Mesothelial cell of epicardium (in vitro differentiated cells): ENCODE measurements around the gene ROS1. TPM values are rescaled to one million over a fixed set of nuclear protein-coding genes. Genes with fewer than 3 reads are reported as not detected.

Experiments
- DNase-seq, 2 experiments: peaks; one replicate each; pipeline ENCODE4 v3.0.0; 2021; ENCODE audit warnings: low spot score in 2 of 2; ENCODE audit not compliant: unreplicated experiment in 2 of 2
- H3K27ac Mint-ChIP-seq: 2 replicates; pipeline ENCODE4 v1.8.0; 2021; ENCODE audit warnings: mixed read lengths
- H3K27me3 Mint-ChIP-seq: 2 replicates; pipeline ENCODE4 v1.8.0; 2021; ENCODE audit warnings: low read depth, mixed read lengths
- H3K36me3 Mint-ChIP-seq: 2 replicates; pipeline ENCODE4 v1.8.0; 2021; ENCODE audit warnings: mixed read lengths
- H3K4me1 Mint-ChIP-seq: 2 replicates; pipeline ENCODE4 v1.8.0; 2021; ENCODE audit warnings: mixed read lengths
- H3K4me3 Mint-ChIP-seq: 2 replicates; pipeline ENCODE4 v1.8.0; 2021; ENCODE audit warnings: mild to moderate bottlenecking, moderate library complexity, mixed read lengths
- H3K9me3 Mint-ChIP-seq: 2 replicates; pipeline ENCODE4 v1.8.0; 2021; ENCODE audit warnings: mixed read lengths
- CTCF ChIP-seq: fragments of 200-600 bp; sonication (generic); IDR thresholded peaks from one replicate; pipeline ENCODE4 v1.5.0; 2021; ENCODE audit warnings: antibody characterized with exemption; ENCODE audit not compliant: unreplicated experiment
- total RNA-seq: library from RNA; stranded (reverse); gene quantifications from 3 replicates; pipeline ENCODE4 v1.2.1, GENCODE V29; 2021

ROS1 gene
- total RNA-seq, 1 donor from 2014 or later: not detected

GRCh38 chr6:117307655-117308054 lies 118.1 kb downstream of the ROS1 start:
- DNase-seq: no peak
- H3K4me3 Mint-ChIP-seq: no peak overlapping the region
- H3K36me3 Mint-ChIP-seq: no peaks in the 10 kb centered on the region
- peaks cover 11% of the 10 kb centered on the region for H3K4me1 Mint-ChIP-seq
- peaks cover 5% of the 10 kb centered on the region for H3K27me3 Mint-ChIP-seq
- no peak overlapping the region for H3K27ac Mint-ChIP-seq
- no peaks in the 10 kb centered on the region for H3K9me3 Mint-ChIP-seq
- no peak for TF ChIP-seq CTCF

GRCh38 chr6:117306227-117306790 lies 119.4 kb downstream of the ROS1 start:
- no peak for DNase-seq
- Mint-ChIP-seq H3K36me3 (no peaks in the 10 kb centered on the region), H3K27ac (peak overlapping the region; percentile 61), H3K27me3 (peaks cover 13% of the 10 kb centered on the region), H3K4me1 (peaks cover 11% of the 10 kb centered on the region), H3K9me3 (no peaks in the 10 kb centered on the region), H3K4me3 (no peak overlapping the region)
- TF ChIP-seq CTCF: no peak

- Mint-ChIP-seq H3K9me3 (no peaks in the 10 kb centered on the region), H3K4me3 (no peak overlapping the region), H3K27me3 (peaks cover 13% of the 10 kb centered on the region), H3K4me1 (peaks cover 11% of the 10 kb centered on the region), H3K27ac (no peak overlapping the region), H3K36me3 (no peaks in the 10 kb centered on the region)
- TF ChIP-seq CTCF: no peak
- no peak for DNase-seq
Measured at GRCh38 chr6:117304446-117304845, 121.3 kb downstream of the ROS1 start.

- H3K4me3 Mint-ChIP-seq: no peak overlapping the region
- DNase-seq: no peak
- H3K27ac Mint-ChIP-seq: no peak overlapping the region
- peaks cover 11% of the 10 kb centered on the region for H3K4me1 Mint-ChIP-seq
- no peaks in the 10 kb centered on the region for H3K9me3 Mint-ChIP-seq
- no peaks in the 10 kb centered on the region for H3K36me3 Mint-ChIP-seq
- H3K27me3 Mint-ChIP-seq: peaks cover 13% of the 10 kb centered on the region
- TF ChIP-seq CTCF: no peak
Measured at GRCh38 chr6:117303323-117303722, 122.4 kb downstream of the ROS1 start.

- no peak for DNase-seq
- Mint-ChIP-seq H3K9me3 (peaks cover 1% of the 10 kb centered on the region), H3K4me3 (no peak overlapping the region), H3K4me1 (no peaks in the 10 kb centered on the region), H3K27me3 (peaks cover 41% of the 10 kb centered on the region), H3K36me3 (no peaks in the 10 kb centered on the region), H3K27ac (no peak overlapping the region)
- no peak for TF ChIP-seq CTCF
Measured at GRCh38 chr6:117298941-117299340, 126.8 kb downstream of the ROS1 start.
